RWPE1 (cell line): ENCODE data around the gene HTRA2.

Source experiments
- CTCF ChIA-PET: fragments of 350-600 bp; sonication (Branson Sonifier 250); formaldehyde crosslinking; extraction: SDS; loops from one replicate; lab custom pipeline; 2021; lab: Yijun Ruan, JAX
- POLR2A ChIA-PET: fragments of 400-600 bp; formaldehyde crosslinking; extraction: SDS; loops from one replicate; lab custom pipeline; 2020; ENCODE audit warnings: antibody characterized with exemption; ENCODE audit not compliant: low non-redundant PET; lab: Yijun Ruan, JAX
- DNase-seq: peaks from one replicate; pipeline ENCODE4 v3.0.0; 2012; ENCODE audit warnings: low spot score
- H3K27ac ChIP-seq: fragments of 450-650 bp; 2 replicates; pipeline ENCODE4 v1.5.1; 2017
- TF ChIP-seq, protein P1 (sequence below): fragments of 450-650 bp; conservative IDR thresholded peaks from 2 replicates; pipeline ENCODE4 v1.5.1; 2017; ENCODE audit warnings: low read depth, mild to moderate bottlenecking

HTRA2 gene

GRCh38 chr2:74500578-74500946 is 29.2 kb upstream of the HTRA2 start:
- CTCF ChIA-PET, result interaction anchor here (1.1 to 1.8 kb wide), 2 partner anchors 18 to 31 kb away, joined by 4 to 9 read pairs; partner anchors contain the start of genes CCDC142 and TTC31
- TF ChIP-seq, protein P1, sequence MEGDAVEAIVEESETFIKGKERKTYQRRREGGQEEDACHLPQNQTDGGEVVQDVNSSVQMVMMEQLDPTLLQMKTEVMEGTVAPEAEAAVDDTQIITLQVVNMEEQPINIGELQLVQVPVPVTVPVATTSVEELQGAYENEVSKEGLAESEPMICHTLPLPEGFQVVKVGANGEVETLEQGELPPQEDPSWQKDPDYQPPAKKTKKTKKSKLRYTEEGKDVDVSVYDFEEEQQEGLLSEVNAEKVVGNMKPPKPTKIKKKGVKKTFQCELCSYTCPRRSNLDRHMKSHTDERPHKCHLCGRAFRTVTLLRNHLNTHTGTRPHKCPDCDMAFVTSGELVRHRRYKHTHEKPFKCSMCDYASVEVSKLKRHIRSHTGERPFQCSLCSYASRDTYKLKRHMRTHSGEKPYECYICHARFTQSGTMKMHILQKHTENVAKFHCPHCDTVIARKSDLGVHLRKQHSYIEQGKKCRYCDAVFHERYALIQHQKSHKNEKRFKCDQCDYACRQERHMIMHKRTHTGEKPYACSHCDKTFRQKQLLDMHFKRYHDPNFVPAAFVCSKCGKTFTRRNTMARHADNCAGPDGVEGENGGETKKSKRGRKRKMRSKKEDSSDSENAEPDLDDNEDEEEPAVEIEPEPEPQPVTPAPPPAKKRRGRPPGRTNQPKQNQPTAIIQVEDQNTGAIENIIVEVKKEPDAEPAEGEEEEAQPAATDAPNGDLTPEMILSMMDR, result no peak
- POLR2A ChIA-PET, result interaction anchor here (1.3 kb wide), 1 partner anchor 18 kb away, joined by 5 read pairs; the partner anchor contains the start of genes CCDC142 and TTC31
- no peak overlapping the region for H3K27ac ChIP-seq
- no peak for DNase-seq

GRCh38 chr2:74501335-74502071 is 28.2 kb upstream of the HTRA2 start:
- POLR2A ChIA-PET, result no interaction called here
- CTCF ChIA-PET, result interaction anchor here (0.6 to 1.8 kb wide), 2 partner anchors 19 to 43 kb away, joined by 3 to 9 read pairs; partner anchors contain the start of genes CCDC142 and TTC31

GRCh38 chr2:74502147-74502719 is 27.5 kb upstream of the HTRA2 start:
- ChIA-PET CTCF (interaction anchor here (0.6 kb wide), 1 partner anchor 43 kb away, joined by 3 read pairs; no protein-coding TSS in a partner anchor), POLR2A (no interaction called here)
- H3K27ac ChIP-seq, result peak overlapping the region; percentile 96; the same call in 1 of the 2 replicates
- DNase-seq, result no peak
- TF ChIP-seq, protein P1, result no peak

More at GRCh38 chr2:74501335-74502071, 28.2 kb upstream of the HTRA2 start:
- TF ChIP-seq, protein P1, result no peak
- H3K27ac ChIP-seq, result no peak overlapping the region
- no peak for DNase-seq

DNA sequence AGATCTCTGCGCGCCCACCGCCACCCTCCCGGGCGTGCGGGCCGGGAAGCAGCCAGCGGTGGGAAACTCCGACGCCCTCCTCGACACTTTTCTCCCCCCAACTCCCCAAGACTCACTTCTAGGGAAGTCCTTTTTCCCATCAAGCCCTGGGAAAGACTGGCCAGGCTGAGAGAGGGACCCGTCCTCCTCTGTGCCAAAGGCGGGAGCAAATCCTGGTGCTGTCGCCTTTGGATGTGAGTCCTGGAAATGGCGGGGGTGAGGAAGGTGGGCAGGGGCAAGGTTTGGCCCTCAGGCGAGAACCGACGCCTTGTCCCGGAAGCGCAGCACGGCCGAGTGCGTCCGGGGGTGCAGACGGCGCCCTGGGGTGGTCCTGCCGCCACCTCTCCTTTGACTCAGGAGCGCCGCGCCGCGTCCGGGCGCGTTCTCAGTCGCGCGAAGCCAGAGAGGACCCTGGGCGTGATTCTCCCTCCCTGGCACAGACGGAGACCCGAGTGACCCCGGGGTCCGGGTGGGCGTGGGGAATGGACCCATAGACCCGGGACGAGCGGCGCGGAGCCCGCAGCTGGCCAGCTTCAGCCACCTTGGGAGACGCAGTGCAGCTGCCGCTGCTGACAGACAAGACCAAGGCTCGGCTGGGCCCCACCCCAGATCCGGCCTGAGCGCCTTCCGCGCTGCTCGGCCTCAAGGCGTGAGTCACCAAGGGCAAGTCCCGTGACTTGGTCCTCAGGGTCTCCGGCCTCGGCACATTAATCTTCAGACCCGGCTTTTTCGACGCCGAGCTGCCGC is 26.8 kb upstream of the HTRA2 start:
- ChIA-PET POLR2A (interaction anchor here (0.9 to 1.0 kb wide), 3 partner anchors 19 to 26 kb away, joined by 3 to 4 read pairs (median 3); no protein-coding TSS in a partner anchor), CTCF (interaction anchor here (0.6 to 1.9 kb wide), 4 partner anchors 11 to 99 kb away, joined by 3 to 7 read pairs (median 3); partner anchors contain the start of genes CCDC142 and TTC31)
- TF ChIP-seq, protein P1, result peak; percentile 49
- H3K27ac ChIP-seq, result peak overlapping the region; percentile 96
- DNase-seq, result peak; percentile 75

GRCh38 chr2:74503506-74504475 is 25.9 kb upstream of the HTRA2 start:
- DNase-seq, result no peak
- ChIA-PET CTCF (interaction anchor here (0.6 to 1.9 kb wide), 4 partner anchors 10 to 96 kb away, joined by 3 to 7 read pairs (median 3); partner anchors contain the start of genes CCDC142 and TTC31), POLR2A (interaction anchor here (0.9 to 1.0 kb wide), 3 partner anchors 20 to 25 kb away, joined by 3 to 4 read pairs (median 3); no protein-coding TSS in a partner anchor)
- TF ChIP-seq, protein P1, result no peak
- peak overlapping the region; percentile 96 for H3K27ac ChIP-seq
